Mesothelial cell of epicardium (in vitro differentiated cells): ENCODE results near the gene PLA2R1. TPM values are rescaled to one million over a fixed set of nuclear protein-coding genes. Genes with fewer than 3 reads are reported as not detected.

Experiments used
- DNase-seq, 2 experiments: peaks; one replicate each; pipeline ENCODE4 v3.0.0; 2021; ENCODE audit warnings: low spot score in 2 of 2; ENCODE audit not compliant: unreplicated experiment in 2 of 2
- H3K27ac Mint-ChIP-seq: 2 replicates; pipeline ENCODE4 v1.8.0; 2021; ENCODE audit warnings: mixed read lengths
- H3K27me3 Mint-ChIP-seq: 2 replicates; pipeline ENCODE4 v1.8.0; 2021; ENCODE audit warnings: low read depth, mixed read lengths
- H3K36me3 Mint-ChIP-seq: 2 replicates; pipeline ENCODE4 v1.8.0; 2021; ENCODE audit warnings: mixed read lengths
- H3K4me1 Mint-ChIP-seq: 2 replicates; pipeline ENCODE4 v1.8.0; 2021; ENCODE audit warnings: mixed read lengths
- H3K4me3 Mint-ChIP-seq: 2 replicates; pipeline ENCODE4 v1.8.0; 2021; ENCODE audit warnings: mild to moderate bottlenecking, moderate library complexity, mixed read lengths
- H3K9me3 Mint-ChIP-seq: 2 replicates; pipeline ENCODE4 v1.8.0; 2021; ENCODE audit warnings: mixed read lengths
- CTCF ChIP-seq: fragments of 200-600 bp; sonication (generic); IDR thresholded peaks from one replicate; pipeline ENCODE4 v1.5.0; 2021; ENCODE audit warnings: antibody characterized with exemption; ENCODE audit not compliant: unreplicated experiment
- total RNA-seq: library from RNA; stranded (reverse); gene quantifications from 3 replicates; pipeline ENCODE4 v1.2.1, GENCODE V29; 2021

The PLA2R1 gene
- total RNA-seq, 1 donor from 2014 or later, result 14.8 TPM

GRCh38 chr2:160105366-160105765 is 43.0 kb upstream of the PLA2R1 start:
- H3K9me3 Mint-ChIP-seq, result no peaks in the 10 kb centered on the region
- no peaks in the 10 kb centered on the region for H3K36me3 Mint-ChIP-seq
- no peak for TF ChIP-seq CTCF
- no peak overlapping the region for H3K27ac Mint-ChIP-seq
- peaks cover 44% of the 10 kb centered on the region for H3K4me1 Mint-ChIP-seq
- DNase-seq, result no peak
- H3K4me3 Mint-ChIP-seq, result no peak overlapping the region
- no peaks in the 10 kb centered on the region for H3K27me3 Mint-ChIP-seq

- Mint-ChIP-seq H3K4me1 (peaks cover 48% of the 10 kb centered on the region), H3K4me3 (no peak overlapping the region), H3K9me3 (no peaks in the 10 kb centered on the region), H3K27ac (peak overlapping the region; percentile 92), H3K27me3 (no peaks in the 10 kb centered on the region), H3K36me3 (no peaks in the 10 kb centered on the region)
- DNase-seq, result no peak
- no peak for TF ChIP-seq CTCF
These were observed 41.7 kb upstream of the PLA2R1 start for GRCh38 chr2:160104115-160104514.

GRCh38 chr2:160097326-160097725 is 34.9 kb upstream of the PLA2R1 start:
- no peak for TF ChIP-seq CTCF
- DNase-seq, result no peak
- no peak overlapping the region for H3K27ac Mint-ChIP-seq
- peaks cover 17% of the 10 kb centered on the region for H3K4me1 Mint-ChIP-seq
- peaks cover 27% of the 10 kb centered on the region for H3K9me3 Mint-ChIP-seq
- H3K4me3 Mint-ChIP-seq, result no peak overlapping the region
- H3K36me3 Mint-ChIP-seq, result peaks cover 16% of the 10 kb centered on the region
- H3K27me3 Mint-ChIP-seq, result no peaks in the 10 kb centered on the region

GRCh38 chr2:160096409-160096808 is 34.0 kb upstream of the PLA2R1 start:
- H3K4me1 Mint-ChIP-seq, result peaks cover 8% of the 10 kb centered on the region
- H3K27me3 Mint-ChIP-seq, result no peaks in the 10 kb centered on the region
- H3K9me3 Mint-ChIP-seq, result peaks cover 32% of the 10 kb centered on the region
- no peak for DNase-seq
- peaks cover 16% of the 10 kb centered on the region for H3K36me3 Mint-ChIP-seq
- no peak overlapping the region for H3K27ac Mint-ChIP-seq
- no peak overlapping the region for H3K4me3 Mint-ChIP-seq
- no peak for TF ChIP-seq CTCF

- Mint-ChIP-seq H3K27me3 (no peaks in the 10 kb centered on the region), H3K36me3 (peaks cover 37% of the 10 kb centered on the region), H3K27ac (no peak overlapping the region), H3K4me3 (no peak overlapping the region), H3K4me1 (no peaks in the 10 kb centered on the region), H3K9me3 (peaks cover 66% of the 10 kb centered on the region)
- no peak for DNase-seq
- TF ChIP-seq CTCF, result no peak
These were observed 30.0 kb upstream of the PLA2R1 start for GRCh38 chr2:160092445-160092844.

- Mint-ChIP-seq H3K4me1 (no peaks in the 10 kb centered on the region), H3K4me3 (no peak overlapping the region), H3K36me3 (peaks cover 44% of the 10 kb centered on the region), H3K27ac (no peak overlapping the region), H3K27me3 (no peaks in the 10 kb centered on the region), H3K9me3 (peaks cover 74% of the 10 kb centered on the region)
- DNase-seq, result no peak
- TF ChIP-seq CTCF, result no peak
These were observed 29.0 kb upstream of the PLA2R1 start for GRCh38 chr2:160091381-160091780.
